ENCODE results near the gene LIME1. TPM values are rescaled to one million over a fixed set of nuclear protein-coding genes. Genes with fewer than 3 reads are reported as not detected.
"Not testable (repeated sequence)": the region's sequence is repeated elsewhere in the genome, so short reads cannot be mapped to it uniquely, and the experiment has no call there.

LIME1 gene
- total RNA-seq, 4 donors from 2014 or later, result 4.7 to 17.0 (median 7.2) TPM

DNA sequence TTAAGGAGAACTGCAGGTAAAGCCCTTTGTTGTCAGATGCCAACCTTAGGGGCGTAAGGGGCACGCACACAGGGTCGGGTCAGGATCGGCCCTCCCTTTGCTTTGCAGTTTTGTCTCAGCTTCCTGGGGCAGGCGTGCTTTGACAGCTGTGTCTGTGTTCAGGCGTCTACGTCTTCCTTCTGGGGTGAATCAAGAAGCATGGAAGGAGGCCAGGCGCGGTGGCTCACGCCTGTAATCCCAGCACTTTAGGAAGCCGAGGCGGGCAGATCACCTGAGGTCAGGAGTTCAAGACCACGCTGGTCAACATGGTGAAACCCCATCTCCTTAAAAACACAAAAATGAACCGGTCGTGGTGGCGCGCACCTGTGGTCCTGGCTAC lies 27.3 kb upstream of the LIME1 start:
- no peak for ATAC-seq
- Histone ChIP-seq H3K4me3 (peak overlapping the region in 1 of 2 donors; percentile 97), H3K27me3 (no peaks in the 10 kb centered on the region), H3K27ac (no peak overlapping the region), H3K36me3 (peaks cover 0 to 79% of the 10 kb centered on the region in 2 donors), H3K9me3 (peaks cover 0 to under 1% (median 0%) of the 10 kb centered on the region in 3 donors), H3K4me1 (peaks cover 0 to 50% (median 18%) of the 10 kb centered on the region in 3 donors)
- WGBS, 2 donors (ENCODE audit: low coverage in 1 of 2), result 87% methylated on average over 3 of the region's 17 CpGs; no CpG with 5 or more reads in 1 of the 2 donors
- TF ChIP-seq, protein P1, sequence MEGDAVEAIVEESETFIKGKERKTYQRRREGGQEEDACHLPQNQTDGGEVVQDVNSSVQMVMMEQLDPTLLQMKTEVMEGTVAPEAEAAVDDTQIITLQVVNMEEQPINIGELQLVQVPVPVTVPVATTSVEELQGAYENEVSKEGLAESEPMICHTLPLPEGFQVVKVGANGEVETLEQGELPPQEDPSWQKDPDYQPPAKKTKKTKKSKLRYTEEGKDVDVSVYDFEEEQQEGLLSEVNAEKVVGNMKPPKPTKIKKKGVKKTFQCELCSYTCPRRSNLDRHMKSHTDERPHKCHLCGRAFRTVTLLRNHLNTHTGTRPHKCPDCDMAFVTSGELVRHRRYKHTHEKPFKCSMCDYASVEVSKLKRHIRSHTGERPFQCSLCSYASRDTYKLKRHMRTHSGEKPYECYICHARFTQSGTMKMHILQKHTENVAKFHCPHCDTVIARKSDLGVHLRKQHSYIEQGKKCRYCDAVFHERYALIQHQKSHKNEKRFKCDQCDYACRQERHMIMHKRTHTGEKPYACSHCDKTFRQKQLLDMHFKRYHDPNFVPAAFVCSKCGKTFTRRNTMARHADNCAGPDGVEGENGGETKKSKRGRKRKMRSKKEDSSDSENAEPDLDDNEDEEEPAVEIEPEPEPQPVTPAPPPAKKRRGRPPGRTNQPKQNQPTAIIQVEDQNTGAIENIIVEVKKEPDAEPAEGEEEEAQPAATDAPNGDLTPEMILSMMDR (IDR thresholded peaks at IDR 0.05), result no peak
- no peak for TF ChIP-seq POLR2A (IDR thresholded peaks at IDR 0.05)
- TF ChIP-seq POLR2AphosphoS5 (IDR thresholded peaks at IDR 0.05), result no peak
- TF ChIP-seq EP300 (IDR thresholded peaks at IDR 0.05), result no peak

DNA sequence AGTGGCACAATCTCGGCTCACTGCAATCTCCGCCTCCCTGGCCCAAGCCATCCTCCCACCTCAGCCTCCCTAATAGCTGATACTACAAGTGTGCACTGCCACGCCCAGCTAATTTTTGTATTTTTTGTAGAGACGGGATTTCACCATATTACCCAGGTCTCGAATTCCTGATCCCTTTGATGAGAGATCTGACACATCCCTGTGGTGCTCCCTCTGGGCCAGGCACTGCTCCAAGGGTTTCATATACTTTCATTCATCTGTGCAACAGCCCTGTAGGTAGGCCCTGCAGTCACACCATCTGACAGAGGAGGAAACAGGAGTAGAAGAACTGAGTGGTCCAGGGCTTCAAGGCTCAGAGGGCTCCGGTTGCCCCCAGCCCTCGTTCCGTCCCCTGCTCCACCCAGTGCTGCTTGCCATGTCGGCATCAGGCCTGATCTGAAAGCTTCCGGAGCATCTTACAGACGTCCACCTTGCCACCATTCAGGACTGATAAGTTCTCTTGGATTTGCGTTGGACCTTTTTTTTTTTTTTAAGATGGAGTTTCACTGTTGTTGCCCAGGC lies 25.3 kb upstream of the LIME1 start:
- peaks cover 0 to 21% (median 0%) of the 10 kb centered on the region in 3 donors for H3K9me3 ChIP-seq
- no peaks in the 10 kb centered on the region for H3K27me3 ChIP-seq
- ATAC-seq, result no peak
- no peak overlapping the region for H3K4me3 ChIP-seq
- peaks cover 0 to 79% of the 10 kb centered on the region in 2 donors for H3K36me3 ChIP-seq
- TF ChIP-seq EP300 (IDR thresholded peaks at IDR 0.05), result no peak
- TF ChIP-seq, protein P1 (IDR thresholded peaks at IDR 0.05), result no peak
- TF ChIP-seq POLR2AphosphoS5 (IDR thresholded peaks at IDR 0.05), result no peak
- TF ChIP-seq POLR2A (IDR thresholded peaks at IDR 0.05), result no peak
- no peak overlapping the region for H3K27ac ChIP-seq
- WGBS, 2 donors (ENCODE audit: low coverage in 1 of 2), result 64 to 85% methylated on average over 3 to 7 of the region's 12 CpGs
- H3K4me1 ChIP-seq, result peaks cover 0 to 45% (median 18%) of the 10 kb centered on the region in 3 donors

DNA sequence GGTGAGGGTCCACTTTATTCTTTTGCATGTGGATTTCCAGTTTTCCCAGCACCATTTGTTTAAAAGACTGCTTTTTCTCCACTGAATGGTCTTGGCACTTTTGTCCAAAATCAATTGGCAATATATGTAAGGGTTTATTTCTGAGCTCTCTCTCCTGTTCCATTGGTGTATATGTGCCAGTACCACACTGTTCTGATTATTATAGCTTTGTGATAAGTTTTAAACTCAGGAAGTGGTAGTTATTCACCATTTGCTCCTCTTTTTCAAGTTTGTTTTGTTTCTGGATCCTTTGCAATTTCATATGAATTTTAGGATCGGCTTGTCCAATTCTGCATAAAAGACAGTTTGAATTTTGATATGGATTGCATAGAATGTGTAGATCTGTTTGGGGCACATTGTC lies 24.3 kb upstream of the LIME1 start:
- Histone ChIP-seq H3K4me3 (no peak overlapping the region), H3K27me3 (no peaks in the 10 kb centered on the region), H3K9me3 (peaks cover 0 to 25% (median 0%) of the 10 kb centered on the region in 3 donors), H3K36me3 (peaks cover 0 to 85% of the 10 kb centered on the region in 2 donors), H3K27ac (no peak overlapping the region), H3K4me1 (peaks cover 0 to 35% (median 9%) of the 10 kb centered on the region in 3 donors)
- ATAC-seq, result no peak
- WGBS, 2 donors (ENCODE audit: low coverage in 1 of 2), result 100% methylated on average over 1 of the region's 1 CpG; no CpG with 5 or more reads in 1 of the 2 donors
- TF ChIP-seq POLR2A (IDR thresholded peaks at IDR 0.05) (no peak), POLR2AphosphoS5 (IDR thresholded peaks at IDR 0.05) (no peak), EP300 (IDR thresholded peaks at IDR 0.05) (no peak)
- TF ChIP-seq, protein P1 (IDR thresholded peaks at IDR 0.05), result no peak

DNA sequence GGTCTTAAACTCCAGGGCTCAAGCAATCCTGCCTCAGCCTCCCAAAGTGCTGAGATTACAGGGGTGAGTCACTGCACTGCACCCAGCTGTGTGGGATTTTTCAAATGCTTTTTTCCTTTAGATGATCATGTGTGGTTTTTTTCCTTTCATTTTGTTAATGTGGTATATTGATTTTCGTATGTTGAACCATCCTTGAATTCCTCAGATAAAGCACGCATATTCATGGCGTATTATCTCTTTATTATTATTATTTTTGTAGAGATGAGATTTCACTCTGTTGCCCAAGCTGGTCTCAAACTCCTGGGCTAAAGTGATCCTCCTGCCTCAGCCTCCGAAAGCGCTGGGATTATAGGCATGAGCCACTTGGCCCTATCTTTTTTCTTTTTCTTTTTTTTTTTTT lies 21.6 kb upstream of the LIME1 start:
- WGBS, 2 donors (ENCODE audit: low coverage in 1 of 2), result 94 to 100% methylated on average over 5 of the region's 5 CpGs
- Histone ChIP-seq H3K27ac (no peak overlapping the region), H3K9me3 (peaks cover 0 to 43% (median 0%) of the 10 kb centered on the region in 3 donors), H3K4me3 (no peak overlapping the region), H3K4me1 (peaks cover 0 to 16% (median 0%) of the 10 kb centered on the region in 3 donors), H3K36me3 (peaks cover 0 to 100% of the 10 kb centered on the region in 2 donors), H3K27me3 (no peaks in the 10 kb centered on the region)
- TF ChIP-seq, protein P1 (IDR thresholded peaks at IDR 0.05), result no peak
- TF ChIP-seq EP300 (IDR thresholded peaks at IDR 0.05) (no peak), POLR2AphosphoS5 (IDR thresholded peaks at IDR 0.05) (no peak), POLR2A (IDR thresholded peaks at IDR 0.05) (no peak)
- no peak for ATAC-seq

DNA sequence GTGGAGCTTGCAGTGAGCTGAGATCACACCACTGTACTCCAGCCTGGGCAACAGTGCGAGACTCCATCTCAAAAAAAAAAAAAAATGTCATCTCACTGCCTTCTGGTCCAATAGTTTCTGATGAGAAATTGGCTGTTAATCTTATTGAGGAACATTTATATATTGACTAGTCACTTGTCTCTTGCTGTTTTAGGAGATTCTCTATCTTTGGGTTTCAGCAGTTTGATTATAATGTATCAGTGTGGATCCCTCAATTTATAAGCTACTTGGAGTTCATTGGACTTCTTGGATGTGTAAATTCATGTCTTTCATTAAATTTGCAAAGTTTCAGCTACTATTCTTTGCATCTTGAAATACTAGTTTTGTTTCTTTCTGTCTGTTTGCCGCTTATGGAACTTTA lies 17.5 kb upstream of the LIME1 start:
- WGBS, 2 donors (ENCODE audit: low coverage in 1 of 2), result 100% methylated on average over 2 of the region's 2 CpGs; no CpG with 5 or more reads in 1 of the 2 donors
- peaks cover 0 to 93% of the 10 kb centered on the region in 2 donors for H3K36me3 ChIP-seq
- peaks cover 0 to 46% (median 0%) of the 10 kb centered on the region in 3 donors for H3K9me3 ChIP-seq
- no peak overlapping the region for H3K27ac ChIP-seq
- no peaks in the 10 kb centered on the region for H3K27me3 ChIP-seq
- no peak for ATAC-seq
- no peaks in the 10 kb centered on the region for H3K4me1 ChIP-seq
- TF ChIP-seq, protein P1 (IDR thresholded peaks at IDR 0.05), result no peak
- no peak for TF ChIP-seq EP300 (IDR thresholded peaks at IDR 0.05)
- no peak for TF ChIP-seq POLR2AphosphoS5 (IDR thresholded peaks at IDR 0.05)
- no peak for TF ChIP-seq POLR2A (IDR thresholded peaks at IDR 0.05)
- H3K4me3 ChIP-seq, result no peak overlapping the region

DNA sequence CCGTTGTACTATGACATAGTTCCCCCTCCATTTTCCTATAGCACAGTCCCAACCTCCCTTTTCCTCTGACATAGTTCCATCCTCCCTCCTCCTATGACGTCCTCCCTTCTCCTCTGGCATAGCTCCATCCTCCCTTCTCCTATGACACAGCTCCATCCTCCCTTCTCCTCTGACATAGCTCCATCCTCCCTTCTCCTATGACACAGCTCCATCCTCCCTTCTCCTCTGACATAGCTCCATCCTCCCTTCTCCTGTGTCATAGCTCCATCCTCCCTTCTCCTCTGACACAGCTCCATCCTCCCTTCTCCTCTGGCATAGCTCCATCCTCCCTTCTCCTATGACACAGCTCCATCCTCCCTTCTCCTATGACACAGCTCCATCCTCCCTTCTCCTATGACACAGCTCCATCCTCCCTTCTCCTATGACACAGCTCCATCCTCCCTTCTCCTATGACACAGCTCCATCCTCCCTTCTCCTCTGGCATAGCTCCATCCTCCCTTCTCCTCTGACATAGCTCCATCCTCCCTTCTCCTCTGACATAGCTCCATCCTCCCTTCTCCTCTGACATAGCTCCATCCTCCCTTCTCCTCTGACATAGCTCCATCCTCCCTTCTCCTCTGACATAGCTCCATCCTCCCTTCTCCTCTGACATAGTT lies 13.4 kb upstream of the LIME1 start:
- 72 to 76% methylated on average over 2 of the region's 2 CpGs for WGBS, 2 donors (ENCODE audit: low coverage in 1 of 2)
- not testable (repeated sequence) for H3K27me3 ChIP-seq, H3K4me1 ChIP-seq, H3K27ac ChIP-seq, ATAC-seq, H3K4me3 ChIP-seq
- Histone ChIP-seq H3K36me3 (peaks cover 0 to 77% of the 10 kb centered on the region in 2 donors), H3K9me3 (peaks cover 0 to 38% (median 0%) of the 10 kb centered on the region in 3 donors)

DNA sequence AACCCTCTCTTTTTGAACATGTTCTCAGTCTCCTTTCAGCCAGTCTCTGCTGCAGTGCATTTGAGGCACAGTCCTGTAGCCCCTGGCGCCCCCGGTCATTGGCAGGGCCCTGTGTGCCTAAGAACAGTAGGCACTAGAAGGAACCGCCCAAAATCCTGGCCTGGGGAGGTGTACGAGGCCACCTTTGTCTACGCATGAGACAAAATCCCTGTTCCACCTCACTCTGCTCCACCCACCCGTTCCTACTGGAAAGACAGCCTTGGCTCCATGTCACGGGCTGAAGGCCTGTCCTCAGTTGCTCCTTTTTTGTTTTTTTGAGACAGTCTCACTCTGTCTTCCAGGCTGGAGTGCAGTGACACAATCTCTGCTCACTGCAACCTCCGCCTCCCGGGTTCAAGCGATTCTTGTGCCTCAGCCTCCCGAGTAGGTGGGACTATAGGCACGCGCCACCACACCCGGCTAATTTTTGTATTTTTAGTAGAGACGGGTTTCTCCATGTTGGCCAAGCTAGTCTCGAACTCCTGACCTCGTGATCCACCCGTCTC lies 6.2 kb upstream of the LIME1 start:
- not testable (repeated sequence) for H3K4me1 ChIP-seq, ATAC-seq, H3K27ac ChIP-seq, H3K27me3 ChIP-seq, H3K4me3 ChIP-seq
- 87 to 94% methylated on average over 7 to 14 of the region's 18 CpGs for WGBS, 2 donors (ENCODE audit: low coverage in 1 of 2)
- Histone ChIP-seq H3K9me3 (peaks cover 0 to 10% (median 0%) of the 10 kb centered on the region in 3 donors), H3K36me3 (peaks cover 0 to 54% of the 10 kb centered on the region in 2 donors)

Measured in gastroesophageal sphincter (tissue), 4 donors.